ENCODE measurements around the gene PM20D1.

The PM20D1 gene

DNA sequence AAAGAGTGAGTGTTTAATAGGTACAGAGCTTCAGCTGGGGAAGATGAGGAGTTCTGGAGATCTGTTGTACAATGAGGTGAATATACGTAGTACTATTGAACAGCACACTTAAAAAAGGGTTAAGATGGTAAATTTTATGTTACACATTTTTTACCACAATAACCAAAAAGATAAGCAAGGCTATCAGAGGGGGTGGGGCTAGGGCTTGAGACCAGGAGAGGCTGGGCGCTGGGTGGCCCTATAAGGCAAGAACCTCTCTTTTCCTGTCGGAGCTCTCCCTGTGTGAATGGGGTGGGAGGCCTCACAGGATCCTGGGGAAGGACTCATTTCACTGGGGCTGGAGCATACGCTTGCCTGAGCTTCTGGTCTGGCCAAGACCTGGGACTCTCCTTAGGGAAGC is 45.9 kb downstream of the PM20D1 start:
- DNase-seq: no peak

GRCh38 chr1:205802060-205802459 is 47.9 kb downstream of the PM20D1 start:
- no peak for DNase-seq

GRCh38 chr1:205800981-205801703 is 48.8 kb downstream of the PM20D1 start:
- no peak for DNase-seq

GRCh38 chr1:205800427-205800826 is 49.5 kb downstream of the PM20D1 start:
- DNase-seq: no peak

- no peak for DNase-seq
These were observed 51.4 kb downstream of the PM20D1 start for GRCh38 chr1:205798577-205798976.

GRCh38 chr1:205797168-205797567 is 52.8 kb downstream of the PM20D1 start:
- DNase-seq: peak in 1 of 2 donors; percentile 67

DNA sequence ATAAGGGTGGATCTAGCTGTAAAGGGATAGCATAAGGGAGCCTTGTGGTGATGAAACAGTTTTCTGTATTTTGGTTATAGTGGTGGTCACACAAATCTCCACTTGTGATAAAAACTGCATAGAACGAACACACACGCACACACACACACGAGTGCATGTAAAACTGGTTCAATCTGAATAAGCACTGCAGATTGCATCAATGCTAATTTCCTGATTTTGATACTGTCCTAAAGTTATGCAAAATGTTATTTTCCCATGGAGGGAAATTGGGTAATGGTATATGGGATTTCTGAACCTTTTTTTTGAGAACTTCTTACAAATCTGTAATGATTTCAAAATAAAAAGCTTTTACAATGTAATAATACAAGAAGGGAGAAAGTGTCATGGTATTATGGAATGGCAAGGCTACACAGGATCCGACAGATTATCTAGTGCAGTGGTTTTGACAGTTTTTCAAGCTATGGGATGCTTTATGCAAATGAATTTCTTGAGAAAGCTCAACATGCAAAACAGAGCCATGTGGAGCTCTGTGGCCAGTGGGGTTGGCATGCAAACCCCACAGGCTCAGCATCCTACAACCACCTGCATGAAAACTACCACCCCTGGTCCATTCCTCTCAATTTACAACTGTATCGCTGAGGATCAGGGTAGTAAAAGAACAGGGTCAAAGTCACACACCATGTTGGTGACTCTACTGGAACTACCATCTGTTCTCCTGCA is 55.8 kb downstream of the PM20D1 start:
- DNase-seq: peak; percentile 91 to 93

- DNase-seq: no peak
These were observed 56.8 kb downstream of the PM20D1 start for GRCh38 chr1:205792961-205793673.

DNA sequence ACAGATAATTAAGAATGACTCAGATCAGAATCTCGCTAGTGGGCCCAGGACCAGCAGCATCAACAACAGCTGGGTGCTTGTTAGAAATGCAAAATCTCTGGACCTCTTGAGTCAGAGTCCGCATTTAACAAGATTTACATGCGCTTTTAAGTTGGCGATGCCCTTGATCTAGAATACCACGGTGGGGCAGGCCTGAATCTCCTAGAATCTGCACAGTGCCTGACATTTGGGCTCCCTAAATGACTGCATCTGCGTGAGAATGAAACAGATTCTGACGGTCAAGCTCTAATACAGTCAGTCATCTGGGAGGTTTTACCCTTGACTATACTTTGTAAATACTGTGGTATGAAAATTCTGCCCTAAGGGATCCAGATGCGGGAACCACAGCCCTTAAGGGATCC is 57.5 kb downstream of the PM20D1 start:
- no peak for DNase-seq

GRCh38 chr1:205791568-205792180 is 58.3 kb downstream of the PM20D1 start:
- DNase-seq: peak; percentile 48 to 81

DNA sequence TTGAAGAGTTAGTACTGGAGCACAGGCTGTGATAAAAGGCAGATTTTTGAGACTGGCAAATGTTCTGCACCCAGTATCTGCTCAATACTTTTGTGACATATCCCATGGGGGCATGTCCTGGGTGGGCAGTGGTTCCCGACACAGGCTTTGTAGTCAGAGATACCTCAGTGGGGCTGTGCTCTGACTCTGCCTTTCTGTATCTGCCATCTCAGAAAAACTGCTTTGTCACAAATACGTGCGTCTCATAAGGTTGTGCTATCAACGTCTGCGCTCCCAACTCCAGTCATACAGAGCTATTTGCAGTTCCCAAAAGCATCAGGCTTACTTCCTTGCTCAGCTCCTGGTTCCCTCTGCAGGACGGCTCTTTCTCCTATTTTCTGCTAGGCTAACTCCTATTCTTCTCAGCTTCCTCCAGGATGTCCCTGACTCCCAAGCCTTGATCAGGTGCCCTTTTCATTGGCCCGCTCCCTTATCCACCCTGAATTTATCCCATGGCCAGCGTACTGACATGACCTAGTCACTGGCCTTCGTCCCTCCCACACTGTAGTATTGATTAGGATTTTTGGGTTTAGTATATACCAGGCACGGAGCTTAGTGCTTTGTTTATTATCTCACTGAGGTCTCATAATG is 62.5 kb downstream of the PM20D1 start:
- no peak for DNase-seq

- DNase-seq: no peak
These were observed 63.3 kb downstream of the PM20D1 start for GRCh38 chr1:205786601-205787000.

DNA sequence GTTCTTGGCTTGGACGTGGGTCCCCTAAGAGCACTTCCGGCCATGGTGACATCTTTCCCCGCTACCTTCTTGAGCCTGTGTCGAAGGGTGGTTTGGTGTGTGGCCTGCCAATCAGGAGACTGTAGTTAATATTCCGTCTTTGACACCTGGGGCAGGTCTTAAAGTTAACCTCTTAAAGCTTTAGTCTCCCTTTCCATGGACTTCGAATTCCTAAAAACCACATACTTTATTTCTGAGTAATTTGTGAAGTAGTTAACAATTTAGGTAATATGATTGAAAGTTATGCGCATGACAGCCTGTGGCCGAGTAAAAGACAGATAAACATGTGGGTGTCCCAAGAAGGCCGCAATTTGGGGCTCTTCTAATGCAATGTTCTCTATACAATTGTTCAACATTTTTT is 64.5 kb downstream of the PM20D1 start:
- DNase-seq: no peak

DNA sequence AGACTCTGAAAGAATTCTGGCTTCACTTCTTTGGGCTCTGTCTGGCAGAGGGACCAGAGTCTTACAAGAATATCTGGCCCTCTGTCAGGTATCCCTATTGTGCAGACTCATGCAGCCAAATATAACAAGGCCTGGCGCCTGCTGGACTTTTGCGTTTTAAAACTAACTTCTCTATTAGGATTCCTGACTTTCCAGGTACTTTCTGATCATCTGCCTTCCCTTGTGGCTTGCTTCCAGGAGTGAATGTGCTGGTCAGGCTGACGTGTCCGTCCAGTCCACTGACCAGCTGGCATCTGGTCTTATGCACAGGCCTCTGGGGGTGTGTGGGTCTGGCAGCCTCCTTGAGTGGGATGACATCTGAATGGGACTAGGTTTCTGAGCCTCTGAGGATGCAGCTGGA is 66.0 kb downstream of the PM20D1 start:
- no peak for DNase-seq

DNA sequence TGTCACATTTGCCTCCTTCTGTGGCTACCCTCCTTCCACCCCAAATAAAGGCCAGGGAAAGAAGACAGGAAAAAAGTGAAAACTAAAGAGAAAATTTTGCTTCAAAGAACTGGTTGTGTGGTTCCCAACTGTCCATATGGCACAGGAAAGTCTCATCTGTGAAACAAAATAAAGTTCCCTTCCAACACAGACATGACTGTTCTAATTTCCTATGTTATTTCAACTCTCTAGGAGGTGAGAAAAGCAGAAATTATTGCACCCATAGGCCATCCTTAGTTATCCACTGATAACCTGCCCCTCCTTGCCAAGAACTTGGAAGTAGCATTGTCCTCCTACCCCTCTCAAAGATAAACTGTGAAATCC is 66.5 kb downstream of the PM20D1 start:
- DNase-seq: no peak

DNA sequence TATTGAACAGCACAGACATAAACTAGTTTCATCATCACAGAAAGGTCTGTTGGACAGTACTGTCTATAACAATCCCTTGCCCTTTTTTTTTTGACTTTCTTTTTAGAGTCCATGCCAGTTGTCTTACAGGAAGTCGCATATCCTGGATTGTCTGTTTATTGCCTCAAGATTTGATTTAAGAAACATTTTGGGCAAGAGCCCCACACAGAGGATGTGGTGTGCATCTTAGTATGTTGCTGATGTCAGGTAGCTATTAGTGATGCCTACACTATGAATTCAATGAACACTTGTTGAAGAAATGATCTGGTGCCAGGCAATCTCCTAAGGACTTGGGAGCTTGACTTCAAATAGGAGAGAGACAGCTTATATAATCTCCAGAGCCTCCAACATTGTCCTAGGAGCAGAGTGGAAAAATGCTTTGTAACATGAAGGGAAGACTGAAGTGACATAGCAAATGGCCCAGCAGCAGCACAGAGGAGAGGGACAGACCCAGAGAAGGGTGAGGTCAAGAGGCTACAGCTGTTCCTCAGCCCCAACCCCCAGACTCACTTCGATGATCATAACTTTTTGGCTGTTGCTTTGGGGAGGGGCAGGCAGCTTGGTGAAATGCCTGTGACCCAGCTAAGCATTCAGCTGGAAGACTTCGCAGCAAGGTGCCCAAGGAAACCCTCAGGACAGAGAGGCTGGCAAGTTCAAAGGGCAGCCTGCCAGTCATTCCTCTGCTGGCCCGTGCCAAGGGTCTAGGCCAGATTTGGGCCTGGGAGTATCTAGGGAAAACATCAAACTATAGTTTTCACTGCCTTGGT is 67.1 kb downstream of the PM20D1 start:
- no peak for DNase-seq

DNA sequence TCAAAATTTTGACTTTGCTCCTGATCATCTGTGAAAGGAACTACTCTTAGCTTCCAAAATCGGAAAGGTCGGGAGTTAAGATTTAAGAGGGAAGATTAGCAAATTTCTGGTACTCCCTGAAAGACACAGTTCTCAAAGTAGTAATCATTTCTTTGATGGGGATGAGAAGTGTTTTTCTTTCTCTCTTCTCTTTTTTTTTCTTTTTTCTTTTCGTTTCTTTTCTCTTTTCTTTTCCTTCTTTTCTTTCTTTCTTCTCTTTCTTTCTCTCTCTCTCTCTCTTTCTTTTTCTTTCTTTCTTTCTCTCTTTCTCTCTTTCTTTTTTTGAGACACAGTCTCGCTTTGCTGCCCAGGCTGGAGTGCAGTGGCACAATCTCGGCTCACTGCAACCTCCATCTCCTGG is 69.6 kb downstream of the PM20D1 start:
- DNase-seq: no peak
